SKM-1 (cell line): ENCODE data around the gene ABCG1.
"Not testable (repeated sequence)": the region's sequence is repeated elsewhere in the genome, so short reads cannot be mapped to it uniquely, and the experiment has no call there.

Source experiments
- DNase-seq: peaks from one replicate; lab custom pipeline; 2025; ENCODE audit not compliant: unreplicated experiment; lab: John Stamatoyannopoulos, UW

The ABCG1 gene

GRCh38 chr21:42218836-42219605 is at the start of gene ABCG1:
ABCG1 (plus strand) TSS chr21:42219140; CDS start chr21:42219263, 123 bp downstream.
- DNase-seq, result no peak

DNA sequence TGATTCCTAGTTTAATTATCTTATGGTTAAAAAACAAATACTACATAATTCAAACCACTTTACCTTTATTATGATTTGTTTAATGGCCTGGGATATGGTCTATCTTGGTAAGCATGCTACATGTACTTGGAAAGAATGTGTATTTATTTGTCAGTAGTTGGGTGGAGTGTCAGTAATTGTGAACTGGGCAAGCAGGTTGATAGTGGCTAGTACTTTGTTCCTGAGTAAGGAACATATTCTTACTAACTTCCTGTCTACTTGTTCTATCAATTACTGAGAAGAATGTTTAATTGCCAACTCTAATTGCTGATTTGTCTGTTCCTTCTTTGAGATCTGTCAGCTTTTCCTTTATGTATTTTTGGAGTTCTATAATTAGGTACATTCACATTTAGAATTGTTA is 49.2 kb upstream of the ABCG1 start:
- DNase-seq, result no peak

GRCh38 chr21:42171091-42172053 is 47.6 kb upstream of the ABCG1 start:
- no peak for DNase-seq

GRCh38 chr21:42172596-42173483 is 46.1 kb upstream of the ABCG1 start:
- DNase-seq, result no peak

GRCh38 chr21:42174173-42174572 is 44.8 kb upstream of the ABCG1 start:
- DNase-seq, result no peak

- DNase-seq, result no peak
Observed at GRCh38 chr21:42175110-42175710, 43.7 kb upstream of the ABCG1 start.

DNA sequence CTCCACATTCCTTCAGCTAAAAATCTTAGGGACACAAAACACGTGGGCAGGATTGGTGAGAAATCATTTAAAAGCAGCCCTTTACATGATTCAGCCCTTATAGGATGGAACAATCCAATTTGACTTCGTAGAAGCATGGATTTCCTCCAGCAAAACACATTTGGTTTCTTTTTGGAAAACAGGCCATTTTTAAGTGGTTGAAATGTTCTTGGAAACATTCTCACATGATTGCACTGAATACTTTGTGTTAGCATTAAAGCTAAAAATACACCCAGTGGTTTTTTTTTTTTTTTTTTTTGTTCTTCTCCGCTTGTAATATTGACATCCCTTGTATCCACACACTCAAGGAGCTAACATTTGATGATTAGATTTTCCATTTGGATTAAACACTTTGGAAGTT is 42.1 kb upstream of the ABCG1 start:
- DNase-seq, result no peak

DNA sequence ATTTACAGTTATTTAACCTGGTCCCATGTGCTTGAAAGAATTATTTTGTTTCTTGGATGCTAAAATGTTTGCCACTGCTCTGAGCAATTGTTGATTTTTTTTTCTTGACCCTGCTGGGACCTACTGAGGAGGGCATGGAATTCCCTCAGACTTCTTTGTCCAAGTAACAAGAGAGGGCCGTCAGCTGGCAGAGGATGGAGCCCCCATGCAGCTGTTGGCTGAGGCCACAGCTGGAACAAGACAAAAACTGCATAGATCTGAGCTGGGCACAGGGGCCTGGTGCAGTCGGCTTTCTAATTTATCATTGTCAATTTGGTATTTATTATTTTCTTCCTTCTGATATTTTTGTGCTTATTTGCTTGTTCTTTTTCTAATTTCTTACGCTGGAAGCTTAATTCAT is 39.6 kb upstream of the ABCG1 start:
- no peak for DNase-seq

GRCh38 chr21:42180001-42180400 is 38.9 kb upstream of the ABCG1 start:
- DNase-seq, result not testable (repeated sequence)

- no peak for DNase-seq
Observed at GRCh38 chr21:42182713-42183371, 36.1 kb upstream of the ABCG1 start.

- DNase-seq, result no peak
Observed at GRCh38 chr21:42183374-42184266, 35.3 kb upstream of the ABCG1 start.

GRCh38 chr21:42186591-42186990 is 32.3 kb upstream of the ABCG1 start:
- no peak for DNase-seq

DNA sequence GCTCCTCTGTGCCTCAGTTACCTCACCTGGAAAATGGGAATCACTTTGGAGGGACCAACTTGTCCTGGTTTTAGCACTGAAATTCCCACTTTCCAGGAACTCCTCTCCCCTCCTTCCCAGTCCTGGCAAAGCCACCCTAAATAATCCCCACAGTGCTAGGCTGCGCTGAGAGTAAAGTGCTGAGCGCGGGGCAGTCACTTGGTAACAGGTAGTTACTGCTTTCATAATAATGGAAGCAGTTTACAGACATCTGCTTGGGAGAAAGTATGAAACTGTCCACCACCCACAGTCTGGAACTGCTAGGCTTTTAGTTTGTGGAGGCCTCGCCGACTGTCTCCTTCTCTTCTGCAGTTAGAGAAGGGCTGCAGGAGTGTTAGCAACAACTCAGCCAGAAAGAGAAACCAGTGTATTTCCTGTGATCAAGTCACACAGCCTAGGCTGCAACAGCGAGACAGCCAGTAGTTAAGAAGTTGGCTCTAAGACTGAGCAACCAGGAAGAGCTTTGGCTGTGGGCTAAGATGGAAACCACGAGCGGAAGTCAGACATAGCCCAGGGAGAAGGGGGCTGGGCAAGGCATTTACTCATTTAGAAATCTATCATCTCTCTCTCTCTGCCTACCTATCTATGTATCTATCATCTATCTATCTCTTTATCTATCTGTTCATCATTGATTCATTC is 30.8 kb upstream of the ABCG1 start:
- peak; percentile 90 for DNase-seq

- DNase-seq, result no peak
Observed at GRCh38 chr21:42188663-42189062, 30.3 kb upstream of the ABCG1 start.

DNA sequence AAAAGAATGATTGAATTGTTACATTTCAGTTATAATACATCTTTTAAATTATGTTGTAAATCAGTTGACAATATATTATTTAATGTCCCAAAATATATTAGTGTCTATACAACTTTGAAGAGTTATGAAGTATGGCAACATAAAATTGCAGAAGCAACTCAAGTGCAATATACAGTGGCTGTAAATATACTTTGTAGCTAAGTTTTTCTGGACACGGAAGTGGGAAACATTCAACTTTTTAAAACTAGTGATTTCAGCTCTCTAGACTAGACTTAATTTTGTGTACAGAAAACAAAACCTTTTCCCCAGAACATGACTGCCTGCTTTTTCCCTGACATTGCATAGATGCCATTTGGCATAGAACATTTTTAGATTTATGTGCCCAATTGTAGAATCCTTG is 29.5 kb upstream of the ABCG1 start:
- DNase-seq, result no peak

- no peak for DNase-seq
Observed at GRCh38 chr21:42189860-42190485, 29.0 kb upstream of the ABCG1 start.

DNA sequence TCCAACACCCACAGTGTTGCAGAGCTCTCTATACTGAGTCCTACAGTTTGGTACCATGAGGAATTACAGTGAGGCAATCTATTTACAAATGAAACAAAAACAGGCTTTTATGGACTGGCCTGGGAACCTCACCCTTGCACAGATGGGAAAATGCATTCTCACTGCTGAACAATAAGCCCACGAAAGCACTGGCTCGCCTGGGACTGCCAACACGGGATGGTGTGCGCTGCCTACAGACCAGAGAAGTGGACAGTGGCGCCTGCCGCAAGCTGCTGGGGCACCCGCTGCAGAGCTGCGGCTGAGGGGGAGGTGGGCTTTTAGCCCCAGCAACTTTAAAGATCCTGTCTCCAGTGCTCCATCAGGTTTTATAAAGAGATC is 28.5 kb upstream of the ABCG1 start:
- no peak for DNase-seq

GRCh38 chr21:42191064-42191463 is 27.9 kb upstream of the ABCG1 start:
- DNase-seq, result no peak
